ENCODE data around the gene BRMS1.

BRMS1 gene

GRCh38 chr11:66314186-66314501 is 30.8 kb downstream of the BRMS1 start:
- peak overlapping the region in 1 of 2 experiments; percentile 99 for H3K4me3 ChIP-seq (ENCODE audit: insufficient read depth in 1 of 2, low read depth in 1 of 2, low read length in 2 of 2)
- no peak for DNase-seq
- no peaks in the 10 kb centered on the region for H3K27me3 ChIP-seq (ENCODE audit: control insufficient read depth in 1 of 2, insufficient read depth in 1 of 2, low read length in 2 of 2)
- H2BK15ac ChIP-seq (ENCODE audit: low read depth, poor library complexity, severe bottlenecking): no peak overlapping the region
- peak overlapping the region; percentile 90 to 97 for H3K4ac ChIP-seq (ENCODE audit: low read depth in 1 of 2, low read length in 2 of 2)
- H3K9ac ChIP-seq (ENCODE audit: low read length): peak overlapping the region; percentile 94
- H3K4me2 ChIP-seq (ENCODE audit: low read length, poor library complexity, severe bottlenecking): no peak overlapping the region
- WGBS: no CpG with 5 or more reads among the region's 1 CpG
- H2AK5ac ChIP-seq (ENCODE audit: low read length, severe bottlenecking): peak overlapping the region; percentile 57
- H4K91ac ChIP-seq (ENCODE audit: low read length): peak overlapping the region; percentile 96
- peak overlapping the region; percentile 76 to 98 for H3K18ac ChIP-seq (ENCODE audit: low read depth in 1 of 2, low read length in 2 of 2)
- H3K4me1 ChIP-seq (ENCODE audit: control insufficient read depth, insufficient read depth, low read depth, low read length): peaks cover 51% of the 10 kb centered on the region
- peak overlapping the region; percentile 98 for H4K8ac ChIP-seq (ENCODE audit: low read length)
- peak overlapping the region in 1 of 2 experiments; percentile 30 for H3K23ac ChIP-seq (ENCODE audit: low read length in 2 of 2)
- H3K14ac ChIP-seq (ENCODE audit: low read length in 2 of 2): no peak overlapping the region
- no peaks in the 10 kb centered on the region for H3K9me3 ChIP-seq (ENCODE audit: control insufficient read depth, low read length)
- H2AFZ ChIP-seq (ENCODE audit: low read depth, low read length): no peak overlapping the region
- peak overlapping the region; percentile 94 for H2BK120ac ChIP-seq (ENCODE audit: low read depth, low read length)
- peaks cover 8 to 17% of the 10 kb centered on the region in 2 experiments for H3K36me3 ChIP-seq (ENCODE audit: control insufficient read depth in 1 of 2, insufficient read depth in 2 of 2, low read depth in 1 of 2, low read length in 2 of 2)
- no peak overlapping the region for H3K27ac ChIP-seq (ENCODE audit: low read length, poor library complexity, severe bottlenecking)
- no peak overlapping the region for H2BK5ac ChIP-seq (ENCODE audit: low read depth, low read length, poor library complexity, severe bottlenecking)
- peak overlapping the region in 1 of 2 experiments; percentile 86 for H2BK12ac ChIP-seq (ENCODE audit: low read length in 2 of 2)
- peaks cover 5% of the 10 kb centered on the region for H3K79me1 ChIP-seq (replicated peaks; ENCODE audit: low read length, poor library complexity, severe bottlenecking)

DNA sequence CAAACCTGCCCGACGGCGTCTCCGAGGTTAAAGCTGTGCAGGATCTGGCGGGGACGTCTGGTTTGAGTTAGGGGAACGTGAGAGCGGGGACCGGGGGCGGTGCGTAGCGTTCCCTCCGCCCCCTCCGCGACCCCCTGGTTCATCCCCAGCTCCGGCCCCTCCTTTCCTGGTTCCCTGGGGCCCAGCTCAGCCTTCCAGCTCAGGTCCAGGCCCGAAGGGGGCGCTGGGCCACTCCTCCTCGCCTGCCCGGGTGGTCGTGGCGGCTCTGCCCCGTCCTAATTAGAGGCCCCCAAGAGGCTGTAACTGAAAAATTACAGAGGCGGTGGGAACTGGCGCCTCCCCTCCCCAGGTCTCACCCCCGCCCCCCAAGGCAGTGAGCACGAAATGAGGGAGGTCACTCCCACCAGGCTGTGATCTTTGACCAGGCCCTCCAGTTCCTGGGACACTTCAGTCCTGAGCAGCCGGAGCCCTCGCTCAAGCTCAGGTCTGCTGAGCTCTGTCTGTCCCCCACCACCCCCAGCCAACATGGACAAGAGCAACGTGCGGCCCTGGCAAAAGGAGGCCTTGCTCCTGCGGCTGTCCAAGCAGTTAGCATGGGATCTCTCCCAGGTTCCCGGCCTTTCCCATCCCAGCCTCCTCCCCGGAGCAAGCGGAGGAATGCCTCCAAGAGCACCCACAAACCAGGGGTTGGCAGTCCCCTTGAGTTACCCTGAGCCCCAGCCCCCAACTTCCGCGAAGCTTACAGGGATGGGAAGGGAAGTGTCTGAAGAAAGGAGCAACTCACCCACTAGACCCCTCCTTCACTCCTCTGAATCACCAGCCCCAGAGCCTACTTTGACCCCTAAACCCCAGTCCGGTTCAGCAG is 31.4 kb downstream of the BRMS1 start:
- Histone ChIP-seq H2BK120ac (ENCODE audit: low read depth, low read length) (peak overlapping the region; percentile 94), H2BK15ac (ENCODE audit: low read depth, poor library complexity, severe bottlenecking) (peak overlapping the region; percentile 99), H2AK5ac (ENCODE audit: low read length, severe bottlenecking) (peak overlapping the region; percentile 57), H3K23ac (ENCODE audit: low read length in 2 of 2) (peak overlapping the region; percentile 81 to 94), H3K4me1 (ENCODE audit: control insufficient read depth, insufficient read depth, low read depth, low read length) (peaks cover 51% of the 10 kb centered on the region), H3K27me3 (ENCODE audit: control insufficient read depth in 1 of 2, insufficient read depth in 1 of 2, low read length in 2 of 2) (no peaks in the 10 kb centered on the region), H2BK5ac (ENCODE audit: low read depth, low read length, poor library complexity, severe bottlenecking) (peak overlapping the region; percentile 48), H3K27ac (ENCODE audit: low read length, poor library complexity, severe bottlenecking) (peak overlapping the region; percentile 95), H3K4me2 (ENCODE audit: low read length, poor library complexity, severe bottlenecking) (peak overlapping the region; percentile 44), H3K4ac (ENCODE audit: low read depth in 1 of 2, low read length in 2 of 2) (peak overlapping the region; percentile 90 to 97), H3K36me3 (ENCODE audit: control insufficient read depth in 1 of 2, insufficient read depth in 2 of 2, low read depth in 1 of 2, low read length in 2 of 2) (peaks cover 8 to 17% of the 10 kb centered on the region in 2 experiments), H3K9me3 (ENCODE audit: control insufficient read depth, low read length) (no peaks in the 10 kb centered on the region), H4K8ac (ENCODE audit: low read length) (peak overlapping the region; percentile 98), H4K91ac (ENCODE audit: low read length) (peak overlapping the region; percentile 96), H3K9ac (ENCODE audit: low read length) (peak overlapping the region; percentile 94), H2BK12ac (ENCODE audit: low read length in 2 of 2) (peak overlapping the region; percentile 42 to 96), H3K18ac (ENCODE audit: low read depth in 1 of 2, low read length in 2 of 2) (peak overlapping the region; percentile 98 to 99), H3K4me3 (ENCODE audit: insufficient read depth in 1 of 2, low read depth in 1 of 2, low read length in 2 of 2) (peak overlapping the region; percentile 21 to 99), H2AFZ (ENCODE audit: low read depth, low read length) (no peak overlapping the region), H3K79me1 (replicated peaks; ENCODE audit: low read length, poor library complexity, severe bottlenecking) (peaks cover 5% of the 10 kb centered on the region), H3K14ac (ENCODE audit: low read length in 2 of 2) (peak overlapping the region; percentile 29 to 76)
- peak; percentile 63 for DNase-seq
- WGBS: 5% methylated on average over 27 of the region's 38 CpGs

DNA sequence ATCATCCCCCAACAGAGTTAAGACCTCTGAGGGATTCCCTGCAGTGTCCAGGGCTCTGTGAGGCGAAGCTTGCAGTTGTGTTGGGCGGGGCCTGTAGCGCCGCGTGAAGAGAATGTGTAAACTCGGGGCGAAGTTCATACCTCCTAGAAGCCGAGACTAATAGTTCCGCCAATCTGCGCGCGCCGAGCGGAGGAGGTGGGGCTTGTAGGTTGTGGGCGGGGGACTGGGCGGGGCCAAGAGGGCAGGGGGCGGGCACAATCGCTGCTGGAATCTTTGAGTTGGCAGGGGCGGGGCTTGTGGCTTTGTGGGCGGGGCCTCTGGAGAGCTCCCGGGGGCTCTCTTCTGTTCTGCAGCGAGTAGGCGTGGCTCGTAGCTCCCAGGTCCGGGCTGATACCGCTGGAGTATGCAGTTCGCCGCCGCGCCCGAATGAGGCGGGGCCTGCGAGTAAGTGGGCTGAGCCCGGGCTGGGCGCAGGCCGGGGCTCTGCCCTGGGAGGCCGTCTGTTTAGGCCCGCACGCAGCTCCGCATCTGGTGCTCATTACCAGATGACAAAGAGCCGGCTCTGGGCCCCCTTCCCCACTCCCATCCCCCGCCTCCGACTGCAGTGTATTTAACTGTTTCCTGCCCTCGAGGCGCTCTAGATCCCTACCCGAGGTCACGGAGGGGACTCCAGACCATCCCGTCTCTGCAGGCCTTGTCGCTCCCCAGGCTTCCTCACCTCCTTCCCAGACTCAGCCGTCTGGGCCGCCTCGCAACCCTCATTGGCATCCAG is 32.2 kb downstream of the BRMS1 start:
- under 1% methylated on average over 47 of the region's 52 CpGs for WGBS
- peak overlapping the region; percentile 95 for H3K27ac ChIP-seq (ENCODE audit: low read length, poor library complexity, severe bottlenecking)
- no peaks in the 10 kb centered on the region for H3K9me3 ChIP-seq (ENCODE audit: control insufficient read depth, low read length)
- H3K36me3 ChIP-seq (ENCODE audit: control insufficient read depth in 1 of 2, insufficient read depth in 2 of 2, low read depth in 1 of 2, low read length in 2 of 2): peaks cover 8 to 17% of the 10 kb centered on the region in 2 experiments
- H2BK15ac ChIP-seq (ENCODE audit: low read depth, poor library complexity, severe bottlenecking): no peak overlapping the region
- H3K23ac ChIP-seq (ENCODE audit: low read length in 2 of 2): no peak overlapping the region
- peak overlapping the region; percentile 88 for H3K4me2 ChIP-seq (ENCODE audit: low read length, poor library complexity, severe bottlenecking)
- H2BK12ac ChIP-seq (ENCODE audit: low read length in 2 of 2): peak overlapping the region; percentile 87 to 96
- H4K91ac ChIP-seq (ENCODE audit: low read length): peak overlapping the region; percentile 96
- peak overlapping the region; percentile 54 to 99 for H3K4me3 ChIP-seq (ENCODE audit: insufficient read depth in 1 of 2, low read depth in 1 of 2, low read length in 2 of 2)
- peak overlapping the region; percentile 48 for H2BK5ac ChIP-seq (ENCODE audit: low read depth, low read length, poor library complexity, severe bottlenecking)
- H2AFZ ChIP-seq (ENCODE audit: low read depth, low read length): peak overlapping the region; percentile 29
- peaks cover 0 to under 1% of the 10 kb centered on the region in 2 experiments for H3K27me3 ChIP-seq (ENCODE audit: control insufficient read depth in 1 of 2, insufficient read depth in 1 of 2, low read length in 2 of 2)
- H2AK5ac ChIP-seq (ENCODE audit: low read length, severe bottlenecking): peak overlapping the region; percentile 33
- H3K79me1 ChIP-seq (replicated peaks; ENCODE audit: low read length, poor library complexity, severe bottlenecking): peaks cover 5% of the 10 kb centered on the region
- H3K4me1 ChIP-seq (ENCODE audit: control insufficient read depth, insufficient read depth, low read depth, low read length): peaks cover 43% of the 10 kb centered on the region
- peak overlapping the region; percentile 98 to 99 for H3K18ac ChIP-seq (ENCODE audit: low read depth in 1 of 2, low read length in 2 of 2)
- peak overlapping the region; percentile 98 for H4K8ac ChIP-seq (ENCODE audit: low read length)
- peak overlapping the region; percentile 79 to 90 for H3K4ac ChIP-seq (ENCODE audit: low read depth in 1 of 2, low read length in 2 of 2)
- peak; percentile 99 for DNase-seq
- H2BK120ac ChIP-seq (ENCODE audit: low read depth, low read length): peak overlapping the region; percentile 94
- peak overlapping the region in 1 of 2 experiments; percentile 14 for H3K14ac ChIP-seq (ENCODE audit: low read length in 2 of 2)
- peak overlapping the region; percentile 94 for H3K9ac ChIP-seq (ENCODE audit: low read length)
